ENCODE data around the gene ATP8B1. TPM values are rescaled to one million over a fixed set of nuclear protein-coding genes. Genes with fewer than 3 reads are reported as not detected.

The ATP8B1 gene
- total and polyA plus RNA-seq, 9 of the 15 experiments (the other 6 are each of a cell fraction or from before 2014, with no cell fraction given), result 0.01 to 0.22 (median 0.03) TPM; not detected in 3

GRCh38 chr18:57668021-57668420, 135.1 kb downstream of the ATP8B1 start (continued):
- TF ChIP-seq PBX2 (CRISPR knock-in tag; IDR thresholded peaks at IDR 0.05; ENCODE audit: low read depth) (no peak), PBX2 (tag; conservative IDR thresholded peaks at IDR 0.05; ENCODE audit: low read depth) (0 out of 2 replicates have a peak, but pooled peaks have one; percentile 20), TAL1 (IDR thresholded peaks at IDR 0.05) (peak; percentile 81), TEAD4 (IDR thresholded peaks at IDR 0.05; ENCODE audit: low read length) (peak; percentile 81), TEAD4 (CRISPR knock-in tag; IDR thresholded peaks at IDR 0.05; ENCODE audit: borderline replicate concordance) (no peak), CBFA2T3 (IDR thresholded peaks at IDR 0.05) (peak; percentile 79), CREM (IDR thresholded peaks at IDR 0.05; ENCODE audit: low read depth) (0 out of 2 replicates have a peak, but pooled peaks have one; percentile 17), SMARCE1 (IDR thresholded peaks at IDR 0.05) (peak; percentile 75; the same call in 1 of the 2 replicates), MITF (IDR thresholded peaks at IDR 0.05) (no peak), ARID1B (IDR thresholded peaks at IDR 0.05) (peak; percentile 89)
